Lower leg skin (tissue), 4 donors: ENCODE data around the gene PRSS48. TPM values are rescaled to one million over a fixed set of nuclear protein-coding genes. Genes with fewer than 3 reads are reported as not detected.

ENCODE experiments used
- DNase-seq, 2 donors: peaks; one replicate each; pipeline ENCODE4 v3.0.0-alpha.2; 2019; ENCODE audit warnings: low spot score in 2 of 2
- H3K4me3 ChIP-seq: fragments of 200-600 bp; sonication (generic); 2 replicates; pipeline ENCODE4 v1.5.1; 2017; ENCODE audit warnings: mild to moderate bottlenecking, low read depth; ENCODE audit not compliant: poor library complexity, severe bottlenecking
- CTCF ChIP-seq, 3 donors: fragments of 450-650 bp; IDR thresholded peaks; one replicate each; pipeline ENCODE4 v1.5.1; 2016; ENCODE audit warnings: antibody characterized with exemption in 3 of 3, mild to moderate bottlenecking in 3 of 3, moderate library complexity in 2 of 3
- POLR2A ChIP-seq, 2 donors: fragments of 450-650 bp; IDR thresholded peaks; one replicate each; pipeline ENCODE4 v1.6.1; 2016 to 2017; ENCODE audit warnings: antibody characterized with exemption in 2 of 2, mild to moderate bottlenecking in 1 of 2, moderate library complexity in 1 of 2
- WGBS, 2 donors: methylation state at CpG; one replicate each; pipeline ENCODE4 v1.1.5; 2018; 5-methylcytosine and 5-hydroxymethylcytosine counted together
- intact Hi-C: fragments of 100-400 bp; cut with DNase I; formaldehyde crosslinking; loops from one replicate; pipeline ENCODE4 v1.15.0; 2023; ENCODE audit warnings: low total_unique reads
- total RNA-seq, 4 donors: library from RNA; depleted of rRNA; stranded (reverse); fragments of >200 nt; gene quantifications; one replicate each; pipeline ENCODE4 v1.1.0, GENCODE V29; 2016

PRSS48 gene
- total RNA-seq, result not detected

- DNase-seq, result no peak
- intact Hi-C loops, result no loop called here
- 73 to 76% methylated on average over 7 of the region's 7 CpGs for WGBS, 2 donors
- TF ChIP-seq POLR2A (IDR thresholded peaks at IDR 0.05), result no peak
- TF ChIP-seq CTCF (IDR thresholded peaks at IDR 0.05), result no peak
- no peak within 1 kb of the TSS for H3K4me3 ChIP-seq
Observed at GRCh38 chr4:151276787-151277562, at the start of gene PRSS48. TSS of gene PRSS48 (plus strand) at chr4:151277161. CDS start at chr4:151277173, 12 bp downstream.

GRCh38 chr4:151227172-151227571, 49.8 kb upstream of the PRSS48 start:
- DNase-seq, result no peak
- intact Hi-C loops, result no loop called here
- WGBS, 2 donors, result 44 to 46% methylated on average over 1 of the region's 1 CpG
- no peak overlapping the region for H3K4me3 ChIP-seq
- TF ChIP-seq POLR2A (IDR thresholded peaks at IDR 0.05) (no peak), CTCF (IDR thresholded peaks at IDR 0.05) (no peak)

GRCh38 chr4:151227731-151228130, 49.2 kb upstream of the PRSS48 start:
- WGBS, 2 donors, result 12 to 20% methylated on average over 3 of the region's 3 CpGs
- peak in 1 of 2 donors; percentile 80 for DNase-seq
- intact Hi-C loops, result no loop called here
- H3K4me3 ChIP-seq, result no peak overlapping the region
- TF ChIP-seq CTCF (IDR thresholded peaks at IDR 0.05), result no peak
- TF ChIP-seq POLR2A (IDR thresholded peaks at IDR 0.05), result no peak

GRCh38 chr4:151228189-151229119, 48.5 kb upstream of the PRSS48 start:
- no peak for DNase-seq
- TF ChIP-seq POLR2A (IDR thresholded peaks at IDR 0.05) (no peak), CTCF (IDR thresholded peaks at IDR 0.05) (no peak)
- H3K4me3 ChIP-seq, result no peak overlapping the region
- WGBS, 2 donors, result 64 to 69% methylated on average over 6 of the region's 6 CpGs
- intact Hi-C loops, result no loop called here

GRCh38 chr4:151231915-151232595, 44.9 kb upstream of the PRSS48 start:
- H3K4me3 ChIP-seq, result no peak overlapping the region
- 88 to 91% methylated on average over 7 of the region's 7 CpGs for WGBS, 2 donors
- no peak for DNase-seq
- intact Hi-C loops, result no loop called here
- TF ChIP-seq POLR2A (IDR thresholded peaks at IDR 0.05) (no peak), CTCF (IDR thresholded peaks at IDR 0.05) (no peak)
